ENCODE data around the gene CACNG8.

- TF ChIP-seq CTCF (conservative IDR thresholded peaks at IDR 0.05; ENCODE audit: low read length) = no peak
- TF ChIP-seq EZH2phosphoT487 (IDR thresholded peaks at IDR 0.05; ENCODE audit: borderline replicate concordance) = no peak
Observed at GRCh38 chr19:54010474-54010873, 47.7 kb downstream of the CACNG8 start.

Data from Loucy (cell line).